PFSK-1 (cell line): ENCODE results near the gene CYB5B.

Experiments
- FOXP2 ChIP-seq: optimal IDR thresholded peaks from 2 replicates; pipeline ENCODE3; 2011; ENCODE audit warnings: borderline replicate concordance, control low read depth, inconsistent platforms; ENCODE audit not compliant: insufficient read depth; ENCODE audit errors: extremely low read length, extremely low read depth
- POLR2AphosphoS5 ChIP-seq: IDR thresholded peaks from 2 replicates; pipeline ENCODE4 v1.6.1; 2012; ENCODE audit warnings: low read depth, mild to moderate bottlenecking, control low read depth, low read length, moderate library complexity
- SIN3A ChIP-seq: IDR thresholded peaks from 2 replicates; pipeline ENCODE4 v1.6.1; 2012; ENCODE audit warnings: mild to moderate bottlenecking, low read length, moderate library complexity, borderline replicate concordance; ENCODE audit not compliant: insufficient read depth
- TAF1 ChIP-seq: IDR thresholded peaks from 2 replicates; pipeline ENCODE4 v1.6.1; 2012; ENCODE audit warnings: low read length, control low read depth, borderline replicate concordance; ENCODE audit not compliant: insufficient read depth
- TF ChIP-seq, protein P1 (sequence below), 2 experiments: IDR thresholded peaks; 2 replicates each; pipeline versions ENCODE4 v1.6.1 to v1.8.0; 2011 to 2012; ENCODE audit warnings: low read depth in 2 of 2, low read length in 2 of 2, control low read depth in 1 of 2, inconsistent platforms in 1 of 2, mild to moderate bottlenecking in 1 of 2, moderate library complexity in 1 of 2; ENCODE audit not compliant: insufficient read depth in 1 of 2

CYB5B gene

DNA sequence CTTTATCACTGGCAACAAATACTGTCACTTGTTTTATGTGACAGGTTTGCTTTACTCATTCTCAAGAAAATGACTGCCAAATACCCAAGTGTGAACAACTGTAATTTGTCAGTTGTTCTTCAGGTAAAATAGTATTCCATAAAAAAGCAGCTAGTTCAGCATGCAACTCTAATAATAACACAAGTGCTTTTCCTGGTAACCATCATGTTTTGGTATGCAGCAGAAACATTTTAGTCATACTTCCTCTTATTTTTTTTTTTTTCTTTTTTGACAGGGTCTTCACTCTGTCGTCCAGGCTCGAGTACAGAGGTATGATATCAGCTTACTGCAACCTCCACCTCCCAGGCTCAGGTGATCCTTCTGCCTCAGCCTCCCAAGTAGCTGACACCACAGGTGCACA is 43.2 kb upstream of the CYB5B start:
- TF ChIP-seq POLR2AphosphoS5 (no peak), FOXP2 (no peak), TAF1 (no peak), SIN3A (no peak)
- TF ChIP-seq, protein P1, sequence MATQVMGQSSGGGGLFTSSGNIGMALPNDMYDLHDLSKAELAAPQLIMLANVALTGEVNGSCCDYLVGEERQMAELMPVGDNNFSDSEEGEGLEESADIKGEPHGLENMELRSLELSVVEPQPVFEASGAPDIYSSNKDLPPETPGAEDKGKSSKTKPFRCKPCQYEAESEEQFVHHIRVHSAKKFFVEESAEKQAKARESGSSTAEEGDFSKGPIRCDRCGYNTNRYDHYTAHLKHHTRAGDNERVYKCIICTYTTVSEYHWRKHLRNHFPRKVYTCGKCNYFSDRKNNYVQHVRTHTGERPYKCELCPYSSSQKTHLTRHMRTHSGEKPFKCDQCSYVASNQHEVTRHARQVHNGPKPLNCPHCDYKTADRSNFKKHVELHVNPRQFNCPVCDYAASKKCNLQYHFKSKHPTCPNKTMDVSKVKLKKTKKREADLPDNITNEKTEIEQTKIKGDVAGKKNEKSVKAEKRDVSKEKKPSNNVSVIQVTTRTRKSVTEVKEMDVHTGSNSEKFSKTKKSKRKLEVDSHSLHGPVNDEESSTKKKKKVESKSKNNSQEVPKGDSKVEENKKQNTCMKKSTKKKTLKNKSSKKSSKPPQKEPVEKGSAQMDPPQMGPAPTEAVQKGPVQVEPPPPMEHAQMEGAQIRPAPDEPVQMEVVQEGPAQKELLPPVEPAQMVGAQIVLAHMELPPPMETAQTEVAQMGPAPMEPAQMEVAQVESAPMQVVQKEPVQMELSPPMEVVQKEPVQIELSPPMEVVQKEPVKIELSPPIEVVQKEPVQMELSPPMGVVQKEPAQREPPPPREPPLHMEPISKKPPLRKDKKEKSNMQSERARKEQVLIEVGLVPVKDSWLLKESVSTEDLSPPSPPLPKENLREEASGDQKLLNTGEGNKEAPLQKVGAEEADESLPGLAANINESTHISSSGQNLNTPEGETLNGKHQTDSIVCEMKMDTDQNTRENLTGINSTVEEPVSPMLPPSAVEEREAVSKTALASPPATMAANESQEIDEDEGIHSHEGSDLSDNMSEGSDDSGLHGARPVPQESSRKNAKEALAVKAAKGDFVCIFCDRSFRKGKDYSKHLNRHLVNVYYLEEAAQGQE (IDR thresholded peaks at IDR 0.05; ENCODE audit: insufficient read depth in 1 of 2, low read depth in 2 of 2, low read length in 2 of 2) = no peak

DNA sequence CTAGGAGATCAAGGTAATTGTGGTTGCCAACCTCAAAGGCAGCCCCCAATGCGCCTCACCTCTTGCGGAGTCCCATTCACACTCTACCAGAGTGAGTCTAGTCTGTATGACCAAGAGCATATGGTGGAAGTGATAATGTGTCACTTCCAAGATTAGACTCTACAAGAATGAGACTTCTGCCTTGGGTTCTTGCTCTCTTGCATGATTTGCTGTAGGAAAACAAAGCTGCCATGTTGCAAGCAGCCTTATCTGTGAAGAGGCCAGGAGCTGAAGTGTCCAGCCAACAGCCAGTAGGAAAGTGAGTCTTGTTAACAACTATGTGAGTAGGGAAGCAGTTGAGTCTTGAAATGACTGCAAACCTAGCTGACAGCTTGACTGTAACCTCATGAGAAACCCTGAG is 42.0 kb upstream of the CYB5B start:
- no peak for TF ChIP-seq FOXP2
- no peak for TF ChIP-seq SIN3A
- no peak for TF ChIP-seq POLR2AphosphoS5
- no peak for TF ChIP-seq TAF1
- TF ChIP-seq, protein P1 (IDR thresholded peaks at IDR 0.05; ENCODE audit: insufficient read depth in 1 of 2, low read depth in 2 of 2, low read length in 2 of 2) = no peak

DNA sequence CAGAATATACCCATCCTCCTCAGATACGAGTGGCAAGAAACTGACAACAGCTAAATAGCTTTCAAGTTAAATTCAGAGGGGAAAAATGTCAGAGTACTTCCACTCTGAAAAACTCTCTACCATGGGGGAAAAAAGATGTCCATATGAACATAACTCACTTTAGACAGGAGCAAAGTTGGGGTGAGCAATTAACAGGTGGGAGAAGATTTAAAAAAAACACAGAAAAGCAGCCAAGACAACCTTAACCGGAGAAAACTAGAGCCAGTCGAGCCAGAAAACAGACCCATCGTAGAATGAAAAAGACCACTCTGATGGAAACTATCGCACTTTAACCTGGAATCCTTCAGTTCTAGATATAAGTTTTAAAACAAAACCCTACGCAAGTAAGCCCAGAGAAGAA is 39.4 kb upstream of the CYB5B start:
- TF ChIP-seq FOXP2 (no peak), TAF1 (no peak)

DNA sequence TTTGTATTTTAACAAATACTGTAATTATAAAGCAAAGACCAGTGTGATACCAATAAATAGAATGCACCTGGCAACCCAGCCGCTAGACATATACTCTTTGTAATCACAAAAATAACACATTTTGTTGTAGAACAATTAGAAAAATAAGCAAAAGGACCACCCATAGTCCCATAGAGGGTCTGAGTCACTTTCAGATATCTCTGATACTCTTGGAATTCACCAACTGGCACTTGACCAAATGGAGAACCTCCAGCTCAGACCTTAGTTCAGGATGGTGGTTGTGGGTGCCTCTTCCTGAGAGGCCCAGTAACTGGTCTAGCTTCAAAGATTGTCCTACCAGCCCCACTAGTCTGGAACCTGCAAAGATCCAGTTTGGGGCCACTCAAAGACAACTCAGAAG is 37.8 kb upstream of the CYB5B start:
- no peak for TF ChIP-seq TAF1
- no peak for TF ChIP-seq SIN3A
- no peak for TF ChIP-seq FOXP2
- TF ChIP-seq, protein P1 (IDR thresholded peaks at IDR 0.05; ENCODE audit: insufficient read depth in 1 of 2, low read depth in 2 of 2, low read length in 2 of 2) = no peak
- no peak for TF ChIP-seq POLR2AphosphoS5

DNA sequence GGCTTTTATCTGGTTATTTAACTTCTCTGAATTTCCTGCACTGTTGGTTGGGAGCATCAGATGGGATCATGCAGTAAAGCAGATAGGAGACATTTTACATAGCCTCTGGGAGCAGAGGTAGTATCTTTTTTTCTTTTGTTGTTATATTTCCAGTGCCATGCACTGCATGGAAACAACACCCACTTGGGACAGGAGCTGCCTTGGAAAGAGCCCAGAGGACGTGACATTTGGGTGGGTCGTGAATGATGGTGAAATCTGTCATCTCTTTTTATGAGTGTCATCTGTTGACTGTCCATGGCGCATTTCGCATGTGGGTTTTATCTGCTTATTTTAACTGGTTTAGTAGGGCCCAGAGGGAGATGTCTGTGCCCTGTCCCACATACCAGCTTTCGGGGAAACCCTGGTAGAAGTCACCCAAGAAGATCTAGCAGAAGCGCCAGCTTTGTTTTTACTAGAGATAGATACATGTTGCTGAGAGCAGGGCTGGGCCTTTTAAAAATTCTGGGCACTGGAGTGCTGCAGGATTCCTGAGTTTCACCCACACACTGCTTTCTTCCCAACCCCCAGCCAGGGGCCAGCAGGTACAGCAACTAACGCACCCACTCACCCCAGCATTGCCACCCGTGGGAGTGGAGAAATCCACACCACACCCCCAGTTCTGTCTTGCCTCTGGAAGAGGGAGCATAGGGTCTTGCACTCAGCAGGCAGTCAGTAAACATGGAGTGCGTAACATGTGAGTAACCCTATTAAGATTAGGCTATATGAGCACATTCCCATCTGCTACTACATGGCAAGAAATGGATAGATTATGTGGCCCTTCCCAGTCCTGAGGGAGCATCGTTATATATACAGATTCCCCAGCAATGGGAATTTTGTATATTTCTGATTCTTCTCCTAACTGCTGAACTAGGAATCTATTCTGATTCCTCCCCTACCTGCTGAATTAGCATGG is 30.2 kb upstream of the CYB5B start:
- TF ChIP-seq POLR2AphosphoS5 = no peak

DNA sequence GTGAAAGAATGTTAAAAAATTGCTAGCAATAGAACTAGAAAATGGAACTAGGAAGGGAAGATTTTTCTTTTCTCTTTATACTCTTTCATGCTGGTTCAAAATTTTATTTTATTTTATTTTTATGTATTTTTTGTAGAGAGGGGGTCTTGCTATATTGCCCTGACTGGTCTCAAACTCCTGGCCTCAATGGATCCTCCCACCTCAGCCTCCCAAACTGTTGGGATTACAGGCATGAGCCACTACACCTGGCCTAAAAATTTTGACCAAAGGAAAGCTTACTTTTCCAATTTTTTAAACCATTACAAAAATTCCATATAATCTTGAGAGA is 28.6 kb upstream of the CYB5B start:
- TF ChIP-seq FOXP2 (no peak), SIN3A (no peak), TAF1 (no peak)
- TF ChIP-seq, protein P1 (IDR thresholded peaks at IDR 0.05; ENCODE audit: insufficient read depth in 1 of 2, low read depth in 2 of 2, low read length in 2 of 2) = no peak
